CD14-positive monocyte (primary cell): Measurements from ENCODE around the gene BCAP31. TPM values are rescaled to one million over a fixed set of nuclear protein-coding genes. Genes with fewer than 3 reads are reported as not detected.

ENCODE experiments used
- DNase-seq, 3 donors: peaks; one replicate each; pipeline ENCODE4 v3.0.0-alpha.2; 2011 to 2022
- H2AFZ ChIP-seq: 2 replicates; pipeline ENCODE4 v1.6.0; 2012; ENCODE audit warnings: mild to moderate bottlenecking, low read depth, low read length, inconsistent platforms; ENCODE audit not compliant: insufficient read depth, poor library complexity, severe bottlenecking
- H3K27ac ChIP-seq, 2 donors: 1 replicate in 1 of 2; 2 replicates in 1 of 2; pipeline ENCODE4 v1.5.1; 2012 to 2013; ENCODE audit warnings: low read length in 2 of 2, control low read depth in 1 of 2, inconsistent platforms in 1 of 2, low read depth in 1 of 2, mild to moderate bottlenecking in 1 of 2
- H3K27me3 ChIP-seq, 2 donors: one replicate each; pipeline versions ENCODE4 v1.6.0 to v1.6.1; 2011 to 2013; ENCODE audit warnings: low read length in 2 of 2; ENCODE audit not compliant: control insufficient read depth in 2 of 2, insufficient read depth in 2 of 2
- H3K36me3 ChIP-seq, 2 donors: replicated peaks in 1 of 2; 1 replicate in 1 of 2; 2 replicates in 1 of 2; pipeline versions ENCODE4 v1.5.1 to v1.6.1; 2012 to 2013; ENCODE audit warnings: low read length in 2 of 2, control low read depth in 1 of 2, inconsistent platforms in 1 of 2, mild to moderate bottlenecking in 1 of 2; ENCODE audit not compliant: insufficient read depth in 2 of 2, control insufficient read depth in 1 of 2
- H3K4me1 ChIP-seq, 2 donors: 1 replicate in 1 of 2; 2 replicates in 1 of 2; pipeline versions ENCODE4 v1.5.1 to v1.6.1; 2012 to 2013; ENCODE audit warnings: low read length in 2 of 2, control low read depth in 1 of 2, inconsistent platforms in 1 of 2, mild to moderate bottlenecking in 1 of 2, moderate library complexity in 1 of 2; ENCODE audit not compliant: insufficient read depth in 2 of 2, control insufficient read depth in 1 of 2
- H3K4me2 ChIP-seq: replicated peaks from 2 replicates; pipeline ENCODE3; 2012; ENCODE audit warnings: low read length, moderate library complexity, mild to moderate bottlenecking; ENCODE audit not compliant: poor library complexity, severe bottlenecking; ENCODE audit errors: extremely low read depth
- H3K4me3 ChIP-seq, 3 experiments: fragments of 200-600 bp in 1 of 3; sonication (generic) in 1 of 3; replicated peaks in 1 of 3; 1 replicate in 2 of 3; 2 replicates in 1 of 3; pipeline ENCODE4 v1.5.1; 2011 to 2013; ENCODE audit warnings: low read length in 3 of 3, mild to moderate bottlenecking in 3 of 3, control low read depth in 2 of 3, low read depth in 2 of 3, inconsistent platforms in 1 of 3, moderate library complexity in 1 of 3
- H3K79me2 ChIP-seq: 2 replicates; pipeline ENCODE4 v1.6.0; 2012; ENCODE audit warnings: mild to moderate bottlenecking, control low read depth, inconsistent platforms, low read length, moderate library complexity; ENCODE audit not compliant: insufficient read depth
- H3K9ac ChIP-seq: 2 replicates; pipeline ENCODE4 v1.6.0; 2017; ENCODE audit warnings: low read length, mild to moderate bottlenecking; ENCODE audit not compliant: insufficient read depth, poor library complexity, severe bottlenecking
- H3K9me3 ChIP-seq, 2 donors: replicated peaks in 1 of 2; 1 replicate in 1 of 2; 2 replicates in 1 of 2; pipeline versions ENCODE4 v1.5.1 to v1.6.1; 2012 to 2013; ENCODE audit warnings: low read length in 2 of 2, control low read depth in 1 of 2; ENCODE audit not compliant: control insufficient read depth in 1 of 2, insufficient read depth in 1 of 2
- H4K20me1 ChIP-seq: 2 replicates; pipeline ENCODE4 v1.6.0; 2012; ENCODE audit warnings: mild to moderate bottlenecking, low read length, control low read depth, moderate library complexity; ENCODE audit not compliant: insufficient read depth
- H3K27ac Mint-ChIP-seq, 7 donors: one replicate each; pipeline ENCODE4 v1.8.0; 2020; ENCODE audit warnings: mild to moderate bottlenecking in 7 of 7, mixed read lengths in 7 of 7, moderate library complexity in 6 of 7, inconsistent platforms in 2 of 7
- H3K27me3 Mint-ChIP-seq, 3 donors: one replicate each; pipeline ENCODE4 v1.8.0; 2021 to 2022; ENCODE audit warnings: low read depth in 3 of 3, mild to moderate bottlenecking in 3 of 3, mixed read lengths in 3 of 3, moderate library complexity in 3 of 3, inconsistent platforms in 1 of 3
- H3K36me3 Mint-ChIP-seq, 2 donors: one replicate each; pipeline ENCODE4 v1.8.0; 2020; ENCODE audit warnings: mixed read lengths in 2 of 2, inconsistent platforms in 1 of 2, mild to moderate bottlenecking in 1 of 2
- H3K4me1 Mint-ChIP-seq: one replicate; pipeline ENCODE4 v1.8.0; 2020; ENCODE audit warnings: mild to moderate bottlenecking, mixed read lengths
- H3K4me3 Mint-ChIP-seq, 2 donors: one replicate each; pipeline ENCODE4 v1.8.0; 2020; ENCODE audit warnings: mild to moderate bottlenecking in 2 of 2, mixed read lengths in 2 of 2, moderate library complexity in 1 of 2
- H3K9me3 Mint-ChIP-seq, 7 donors: one replicate each; pipeline ENCODE4 v1.8.0; 2020 to 2022; ENCODE audit warnings: mixed read lengths in 7 of 7, mild to moderate bottlenecking in 6 of 7, moderate library complexity in 6 of 7, inconsistent platforms in 2 of 7
- CTCF ChIP-seq: fragments of 200-600 bp; IDR thresholded peaks from one replicate; pipeline ENCODE4 v1.8.0; 2022; ENCODE audit warnings: antibody characterized with exemption, mild to moderate bottlenecking
- WGBS: methylation state at CpG from one replicate; pipeline ENCODE4 v1.1.5; 2013; ENCODE audit warnings: missing lambda C conversion rate; ENCODE audit not compliant: insufficient coverage; 5-methylcytosine and 5-hydroxymethylcytosine counted together
- intact Hi-C, 2 donors: fragments of 100-400 bp; cut with micrococcal nuclease; formaldehyde crosslinking; loops; one replicate each; pipeline versions ENCODE4 v1.15.0 to v1.15.1; 2023
- polyA plus RNA-seq, 3 donors: library from polyadenylated mRNA; depleted of rRNA in 1 of 3; unstranded in 2 of 3; stranded (reverse) in 1 of 3; fragments of 300-500 nt in 2 of 3; fragments of >200 nt in 1 of 3; fragmentation: Illumina TruSeq in 2 of 3; gene quantifications; 1 replicate in 2 of 3; 2 replicates in 1 of 3; pipeline ENCODE4 v1.2.3, GENCODE V29; 2012 to 2021

Gene BCAP31
- polyA plus RNA-seq, 3 donors: 139 to 294 (median 288) TPM

- Mint-ChIP-seq H3K27me3 (peaks cover 0 to 16% (median 0%) of the 10 kb centered on the region in 3 donors), H3K4me3 (no peak overlapping the region), H3K4me1 (no peaks in the 10 kb centered on the region), H3K36me3 (peaks cover 56 to 82% of the 10 kb centered on the region in 2 donors), H3K9me3 (peaks cover 0 to 3% (median 0%) of the 10 kb centered on the region in 7 donors), H3K27ac (peak overlapping the region in 1 of 7 donors; percentile 18)
- WGBS: 100% methylated on average over 1 of the region's 12 CpGs
- H3K36me3 ChIP-seq: peaks cover 59 to 71% of the 10 kb centered on the region in 2 donors
- no peaks in the 10 kb centered on the region for H3K4me1 ChIP-seq
- intact Hi-C loops: no loop called here
- H3K4me2 ChIP-seq: no peak overlapping the region
- H4K20me1 ChIP-seq: peaks cover 40% of the 10 kb centered on the region
- DNase-seq: no peak
- no peaks in the 10 kb centered on the region for H3K9me3 ChIP-seq
- no peaks in the 10 kb centered on the region for H3K79me2 ChIP-seq
- H3K9ac ChIP-seq: no peak overlapping the region
- no peak overlapping the region for H3K27ac ChIP-seq
- H3K27me3 ChIP-seq: no peaks in the 10 kb centered on the region
- no peak overlapping the region for H3K4me3 ChIP-seq
- TF ChIP-seq CTCF: no peak
- H2AFZ ChIP-seq: no peak overlapping the region
Observed at GRCh38 chrX:153701706-153702105, 22.5 kb downstream of the BCAP31 start.

GRCh38 chrX:153700967-153701366, 23.2 kb downstream of the BCAP31 start:
- Histone ChIP-seq H3K4me1 (no peaks in the 10 kb centered on the region), H3K27me3 (no peaks in the 10 kb centered on the region), H3K36me3 (peaks cover 56 to 71% of the 10 kb centered on the region in 2 donors), H4K20me1 (peaks cover 32% of the 10 kb centered on the region), H3K9ac (no peak overlapping the region), H3K27ac (no peak overlapping the region), H2AFZ (no peak overlapping the region), H3K4me2 (no peak overlapping the region), H3K79me2 (no peaks in the 10 kb centered on the region), H3K4me3 (no peak overlapping the region), H3K9me3 (no peaks in the 10 kb centered on the region)
- Mint-ChIP-seq H3K9me3 (peaks cover 0 to 3% (median 0%) of the 10 kb centered on the region in 7 donors), H3K4me3 (no peak overlapping the region), H3K27me3 (peaks cover 0 to 14% (median 0%) of the 10 kb centered on the region in 3 donors), H3K27ac (no peak overlapping the region), H3K36me3 (peaks cover 52 to 81% of the 10 kb centered on the region in 2 donors), H3K4me1 (no peaks in the 10 kb centered on the region)
- intact Hi-C loops: no loop called here
- no peak for DNase-seq
- WGBS: 100% methylated on average over 1 of the region's 6 CpGs
- TF ChIP-seq CTCF: no peak
